H1 (cell line): ENCODE measurements around the gene DEDD2. TPM values are rescaled to one million over a fixed set of nuclear protein-coding genes. Genes with fewer than 3 reads are reported as not detected.

ENCODE experiments used
- CTCF ChIA-PET: fragments of 300-600 bp; sonication (Branson Sonifier 250); formaldehyde crosslinking; loops from one replicate; lab custom pipeline; 2021; ENCODE audit not compliant: partially characterized antibody; lab: Charles Lee
- POLR2A ChIA-PET: fragments of 300-600 bp; sonication (Branson Sonifier 250); formaldehyde crosslinking; loops from one replicate; lab custom pipeline; 2021; ENCODE audit warnings: inconsistent platforms; ENCODE audit not compliant: partially characterized antibody; lab: Charles Lee
- DNase-seq, 2 experiments: peaks; one replicate each; pipeline versions ENCODE4 v3.0.0 to v3.0.0-alpha.2; 2010 to 2022; ENCODE audit warnings: low spot score in 2 of 2, low read depth in 1 of 2, mixed read lengths in 1 of 2
- FAIRE-seq: peaks from 2 replicates; lab custom pipeline; 2011; peaks lifted over from hg19 to GRCh38; lab: Jason Lieb, UNC
- H2AFZ ChIP-seq: 2 replicates; pipeline ENCODE4 v1.8.1; 2012; ENCODE audit warnings: low read length, inconsistent platforms
- H2AK5ac ChIP-seq: 2 replicates; pipeline ENCODE4 v1.6.1; 2013; ENCODE audit warnings: low read depth, low read length
- H2BK120ac ChIP-seq: replicated peaks from 2 replicates; pipeline ENCODE3; 2013; ENCODE audit warnings: low read depth, low read length, inconsistent platforms
- H2BK12ac ChIP-seq: 2 replicates; pipeline ENCODE4 v1.6.1; 2013; ENCODE audit warnings: low read depth, low read length
- H2BK15ac ChIP-seq: 2 replicates; pipeline ENCODE4 v1.6.1; 2013; ENCODE audit warnings: low read length
- H2BK20ac ChIP-seq: 2 replicates; pipeline ENCODE4 v1.6.1; 2013; ENCODE audit warnings: low read length
- H2BK5ac ChIP-seq: 2 replicates; pipeline ENCODE4 v1.6.1; 2013; ENCODE audit warnings: low read depth, low read length
- H3K14ac ChIP-seq: 2 replicates; pipeline ENCODE4 v1.6.1; 2013; ENCODE audit warnings: inconsistent platforms; ENCODE audit not compliant: insufficient read length
- H3K18ac ChIP-seq: 2 replicates; pipeline ENCODE4 v1.6.1; 2013; ENCODE audit warnings: low read length; ENCODE audit errors: extremely low read depth
- H3K23ac ChIP-seq: 2 replicates; pipeline ENCODE4 v1.6.1; 2013; ENCODE audit warnings: inconsistent platforms; ENCODE audit not compliant: insufficient read length
- H3K23me2 ChIP-seq: 2 replicates; pipeline ENCODE4 v1.6.1; 2013; ENCODE audit warnings: low read depth, low read length
- H3K27ac ChIP-seq: 2 replicates; pipeline ENCODE4 v1.6.1; 2011; ENCODE audit warnings: low read depth, low read length, inconsistent platforms
- H3K27me3 ChIP-seq, 4 experiments: replicated peaks in 1 of 4; 1 replicate in 1 of 4; 2 replicates in 3 of 4; pipeline versions ENCODE4 v1.6.1 to v1.8.1; 2011 to 2013; ENCODE audit warnings: low read length in 3 of 4, mild to moderate bottlenecking in 3 of 4, inconsistent platforms in 2 of 4, mixed read lengths in 2 of 4, moderate library complexity in 1 of 4; ENCODE audit not compliant: control insufficient read depth in 3 of 4, insufficient read depth in 3 of 4; ENCODE audit errors: extremely low read depth in 1 of 4
- H3K36me3 ChIP-seq, 4 experiments: 2 replicates each; pipeline versions ENCODE4 v1.6.1 to v1.8.1; 2011 to 2013; ENCODE audit warnings: mild to moderate bottlenecking in 4 of 4, low read length in 3 of 4, moderate library complexity in 2 of 4, control low read depth in 1 of 4, inconsistent platforms in 1 of 4; ENCODE audit not compliant: insufficient read depth in 4 of 4, control insufficient read depth in 2 of 4
- H3K4ac ChIP-seq: replicated peaks from 2 replicates; pipeline ENCODE3; 2013; ENCODE audit warnings: low read length, low read depth, mixed read lengths, inconsistent platforms; ENCODE audit not compliant: insufficient read length
- H3K4me1 ChIP-seq, 4 experiments: replicated peaks in 1 of 4; 1 replicate in 1 of 4; 2 replicates in 3 of 4; pipeline versions ENCODE4 v1.6.1 to v1.8.1; 2011 to 2013; ENCODE audit warnings: low read length in 3 of 4, inconsistent platforms in 2 of 4, mixed read lengths in 1 of 4; ENCODE audit not compliant: insufficient read depth in 4 of 4, control insufficient read depth in 3 of 4
- H3K4me2 ChIP-seq, 2 experiments: 2 replicates each; pipeline versions ENCODE4 v1.6.1 to v1.8.1; 2011 to 2013; ENCODE audit warnings: low read depth in 2 of 2, low read length in 2 of 2, control low read depth in 1 of 2, inconsistent platforms in 1 of 2, mild to moderate bottlenecking in 1 of 2; ENCODE audit not compliant: insufficient read depth in 1 of 2
- H3K4me3 ChIP-seq, 4 experiments: fragments of 200-600, 300-600 bp in 1 of 4; sonication (generic), shearing (Covaris generic), sonication (Bioruptor Twin) in 1 of 4; 2 replicates each; pipeline versions ENCODE4 v1.5.1 to v1.8.1; 2011 to 2016; ENCODE audit warnings: low read length in 4 of 4, low read depth in 3 of 4, control low read depth in 2 of 4, inconsistent platforms in 2 of 4, mild to moderate bottlenecking in 2 of 4, mixed read lengths in 1 of 4, moderate library complexity in 1 of 4; ENCODE audit not compliant: insufficient read depth in 2 of 4; ENCODE audit errors: extremely low read depth in 1 of 4
- H3K56ac ChIP-seq: replicated peaks from 2 replicates; pipeline ENCODE3; 2013; ENCODE audit warnings: low read depth, mild to moderate bottlenecking, mixed read lengths, low read length, inconsistent platforms; ENCODE audit not compliant: insufficient read length
- H3K79me1 ChIP-seq: 2 replicates; pipeline ENCODE4 v1.6.1; 2013; ENCODE audit warnings: low read depth, low read length, control low read depth
- H3K79me2 ChIP-seq, 2 experiments: 2 replicates each; pipeline versions ENCODE4 v1.6.1 to v1.8.1; 2012 to 2013; ENCODE audit warnings: low read length in 2 of 2, mild to moderate bottlenecking in 2 of 2, inconsistent platforms in 1 of 2; ENCODE audit not compliant: insufficient read depth in 2 of 2, control insufficient read depth in 1 of 2
- H3K9ac ChIP-seq, 4 experiments: replicated peaks in 1 of 4; 1 replicate in 1 of 4; 2 replicates in 3 of 4; pipeline versions ENCODE4 v1.6.1 to v1.8.1; 2011 to 2013; ENCODE audit warnings: low read depth in 3 of 4, low read length in 3 of 4, control low read depth in 2 of 4, mild to moderate bottlenecking in 2 of 4, moderate library complexity in 2 of 4, inconsistent platforms in 1 of 4; ENCODE audit errors: extremely low read depth in 1 of 4
- H3K9me3 ChIP-seq, 2 experiments: 2 replicates each; pipeline versions ENCODE4 v1.6.1 to v1.8.1; 2012 to 2013; ENCODE audit warnings: mild to moderate bottlenecking in 2 of 2, moderate library complexity in 2 of 2, control low read depth in 1 of 2, inconsistent platforms in 1 of 2, low read depth in 1 of 2, low read length in 1 of 2, mixed read lengths in 1 of 2; ENCODE audit not compliant: insufficient read depth in 2 of 2
- H4K20me1 ChIP-seq, 2 experiments: replicated peaks in 1 of 2; 2 replicates each; pipeline versions ENCODE3 to v1.8.1; 2011 to 2013; ENCODE audit warnings: inconsistent platforms in 2 of 2, low read length in 2 of 2, mild to moderate bottlenecking in 1 of 2; ENCODE audit not compliant: insufficient read depth in 2 of 2, control insufficient read depth in 1 of 2
- H4K5ac ChIP-seq: 2 replicates; pipeline ENCODE4 v1.6.1; 2013; ENCODE audit warnings: low read length, low read depth, mixed read lengths, inconsistent platforms; ENCODE audit not compliant: insufficient read length
- H4K8ac ChIP-seq: 2 replicates; pipeline ENCODE4 v1.8.0; 2013; ENCODE audit warnings: mild to moderate bottlenecking, moderate library complexity, low read length, inconsistent platforms; ENCODE audit not compliant: insufficient read depth; ENCODE audit errors: extremely low read depth
- H4K91ac ChIP-seq: replicated peaks from 2 replicates; pipeline ENCODE3; 2013; ENCODE audit warnings: low read length, mixed read lengths, inconsistent platforms; ENCODE audit not compliant: insufficient read length
- CBX5 ChIP-seq: fragments of 300-800, 300-1000 bp; sonication (generic); IDR thresholded peaks from 2 replicates; pipeline ENCODE4 v1.7.1; 2016; ENCODE audit warnings: antibody characterized with exemption, low read length, low read depth
- CHD1 ChIP-seq: IDR thresholded peaks from 2 replicates; pipeline ENCODE4 v1.6.1; 2012; ENCODE audit warnings: low read depth, low read length, improper control_type of control experiment
- CREB1 ChIP-seq: IDR thresholded peaks from 2 replicates; pipeline ENCODE4 v1.6.1; 2012; ENCODE audit warnings: inconsistent platforms
- EGR1 ChIP-seq: IDR thresholded peaks from 2 replicates; pipeline ENCODE4 v1.6.1; 2011; ENCODE audit warnings: low read depth, low read length, borderline replicate concordance
- HDAC2 ChIP-seq, 2 experiments: fragments of 300-600 bp in 1 of 2; sonication (generic) in 1 of 2; IDR thresholded peaks; 2 replicates each; pipeline ENCODE4 v1.6.1; 2011 to 2012; ENCODE audit warnings: low read depth in 2 of 2, low read length in 2 of 2, mild to moderate bottlenecking in 2 of 2, moderate library complexity in 2 of 2, borderline replicate concordance in 1 of 2, inconsistent platforms in 1 of 2
- HDAC6 ChIP-seq: IDR thresholded peaks from one replicate; pipeline ENCODE4 v1.7.1; 2012; ENCODE audit warnings: low read depth, mild to moderate bottlenecking, inconsistent platforms, low read length, moderate library complexity
- JUN ChIP-seq: IDR thresholded peaks from 2 replicates; pipeline ENCODE4 v1.6.1; 2011; ENCODE audit warnings: low read depth, mild to moderate bottlenecking, improper control_type of control experiment, low read length
- NANOG ChIP-seq: IDR thresholded peaks from 2 replicates; pipeline ENCODE4 v1.6.1; 2011; ENCODE audit warnings: low read length, low read depth, mild to moderate bottlenecking, inconsistent platforms; ENCODE audit not compliant: insufficient read depth, poor library complexity, severe bottlenecking
- RNF2 ChIP-seq: fragments of 200-900, 300-1000 bp; sonication (generic); IDR thresholded peaks from 2 replicates; pipeline ENCODE4 v1.7.1; 2016; ENCODE audit warnings: borderline replicate concordance, low read depth, mild to moderate bottlenecking, antibody characterized with exemption, low read length; ENCODE audit not compliant: poor library complexity, severe bottlenecking; ENCODE audit errors: missing control alignments
- RXRA ChIP-seq: IDR thresholded peaks from 2 replicates; pipeline ENCODE4 v1.6.1; 2011; ENCODE audit warnings: low read depth, mild to moderate bottlenecking, low read length, moderate library complexity; ENCODE audit not compliant: insufficient read depth
- SP4 ChIP-seq: IDR thresholded peaks from 2 replicates; pipeline ENCODE4 v1.6.1; 2012; ENCODE audit warnings: low read length, inconsistent platforms
- WGBS, 2 experiments: shearing (Covaris generic) in 1 of 2; methylation state at CpG; one replicate each; pipeline versions ENCODE4 v1.1.6 to v1.1.7; 2013 to 2015; ENCODE audit warnings: low lambda C conversion rate in 2 of 2, mixed read lengths in 2 of 2, inconsistent platforms in 1 of 2, low coverage in 1 of 2, missing lambda C conversion rate in 1 of 2; ENCODE audit not compliant: insufficient replicate concordance in 2 of 2, insufficient coverage in 1 of 2, insufficient read length in 1 of 2; ENCODE audit errors: extremely low coverage in 1 of 2, missing lambda C conversion rate in 1 of 2; 5-methylcytosine and 5-hydroxymethylcytosine counted together
- polyA plus RNA-seq, 7 experiments: library from polyadenylated mRNA; depleted of rRNA in 3 of 7; stranded (reverse) in 5 of 7; unstranded in 2 of 7; fragments of >200 nt in 5 of 7; fragments of 200-250 nt in 2 of 7; gene quantifications; 1 replicate in 5 of 7; 2 replicates in 1 of 7; 4 replicates in 1 of 7; pipeline versions ENCODE4 v1.2.1 to v1.2.3, GENCODE V29; 2011 to 2013; ENCODE audit warnings: missing spikeins in 2 of 7, mixed read lengths in 2 of 7
- total RNA-seq: library from RNA; stranded (reverse); fragmentation: NEBNext Ultra II Directional; extraction: Animal tissue kit (Norgen Biotek cat#: 25700); gene quantifications from 2 replicates; pipeline ENCODE4 v1.2.1, GENCODE V29; 2021
- TF ChIP-seq, protein P1 (sequence below): IDR thresholded peaks from 2 replicates; pipeline ENCODE4 v1.6.1; 2012; ENCODE audit warnings: low read length, inconsistent platforms

DEDD2 gene
- total and polyA plus RNA-seq, 2 of the 8 experiments (the other 6 are each of a cell fraction or from before 2014, with no cell fraction given), result 37.8 to 65.0 TPM

DNA sequence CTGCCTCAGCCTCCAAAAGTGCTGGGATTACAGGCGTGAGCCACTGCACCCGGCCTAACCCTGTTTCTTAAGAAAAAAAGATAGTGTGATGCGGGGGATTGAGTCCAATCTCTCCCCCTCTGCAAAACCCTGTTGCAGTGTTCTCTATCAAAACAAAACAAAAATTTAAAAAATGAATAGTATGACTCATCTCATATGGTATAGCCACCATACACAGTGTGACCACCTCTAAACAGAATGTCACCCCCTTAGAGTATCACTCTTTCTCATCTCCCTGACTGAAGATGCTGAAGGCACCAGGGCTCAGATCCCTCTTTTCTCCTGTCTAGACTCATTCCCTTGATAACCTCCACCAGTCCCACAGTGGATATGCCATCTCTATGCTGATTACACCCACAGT, 44.3 kb upstream of the DEDD2 start:
- no peak overlapping the region for H2BK12ac ChIP-seq
- H3K23ac ChIP-seq, result no peak overlapping the region
- no peak overlapping the region for H4K8ac ChIP-seq
- no peaks in the 10 kb centered on the region for H3K36me3 ChIP-seq
- no peaks in the 10 kb centered on the region for H3K23me2 ChIP-seq
- no peak overlapping the region for H2BK15ac ChIP-seq
- H2BK5ac ChIP-seq, result no peak overlapping the region
- FAIRE-seq, result no peak
- no peak for DNase-seq
- POLR2A ChIA-PET, result interaction anchor here (1.3 kb wide), 1 partner anchor 15 kb away, joined by 3 read pairs; no protein-coding TSS in a partner anchor
- TF ChIP-seq SP4, result no peak
- no peak for TF ChIP-seq HDAC6
- no peak for TF ChIP-seq RXRA
- TF ChIP-seq HDAC2 (IDR thresholded peaks at IDR 0.05; ENCODE audit: borderline replicate concordance in 1 of 2, low read depth in 2 of 2, low read length in 2 of 2), result no peak
- TF ChIP-seq CHD1, result no peak
- no peak for TF ChIP-seq JUN
- TF ChIP-seq NANOG, result no peak
- no peak for TF ChIP-seq CBX5
- TF ChIP-seq RNF2, result no peak
- TF ChIP-seq, protein P1, sequence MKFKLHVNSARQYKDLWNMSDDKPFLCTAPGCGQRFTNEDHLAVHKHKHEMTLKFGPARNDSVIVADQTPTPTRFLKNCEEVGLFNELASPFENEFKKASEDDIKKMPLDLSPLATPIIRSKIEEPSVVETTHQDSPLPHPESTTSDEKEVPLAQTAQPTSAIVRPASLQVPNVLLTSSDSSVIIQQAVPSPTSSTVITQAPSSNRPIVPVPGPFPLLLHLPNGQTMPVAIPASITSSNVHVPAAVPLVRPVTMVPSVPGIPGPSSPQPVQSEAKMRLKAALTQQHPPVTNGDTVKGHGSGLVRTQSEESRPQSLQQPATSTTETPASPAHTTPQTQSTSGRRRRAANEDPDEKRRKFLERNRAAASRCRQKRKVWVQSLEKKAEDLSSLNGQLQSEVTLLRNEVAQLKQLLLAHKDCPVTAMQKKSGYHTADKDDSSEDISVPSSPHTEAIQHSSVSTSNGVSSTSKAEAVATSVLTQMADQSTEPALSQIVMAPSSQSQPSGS, result no peak
- no peak for TF ChIP-seq CREB1
- TF ChIP-seq EGR1, result no peak
- TF ChIP-seq, all 59 proteins: peak for 0
- peaks cover 0 to 2% (median 0%) of the 10 kb centered on the region in 4 experiments; a peak in 1 of 7 replicates for H3K27me3 ChIP-seq
- no peaks in the 10 kb centered on the region for H3K79me2 ChIP-seq
- H4K20me1 ChIP-seq, result no peaks in the 10 kb centered on the region
- no peak overlapping the region for H3K27ac ChIP-seq
- no peak overlapping the region for H3K4ac ChIP-seq
- H3K79me1 ChIP-seq, result no peaks in the 10 kb centered on the region
- no peak overlapping the region for H2AFZ ChIP-seq
- H4K5ac ChIP-seq, result no peak overlapping the region
- H3K4me3 ChIP-seq, result no peak overlapping the region
- H3K9ac ChIP-seq, result no peak overlapping the region
- no peak overlapping the region for H3K4me2 ChIP-seq
- 100% methylated on average over 3 of the region's 3 CpGs; no CpG with 5 or more reads in 1 of the 2 experiments for WGBS, 2 experiments
- no peaks in the 10 kb centered on the region for H3K9me3 ChIP-seq
- H3K18ac ChIP-seq, result no peak overlapping the region
- no peak overlapping the region for H2BK120ac ChIP-seq
- no peak overlapping the region for H3K14ac ChIP-seq
- CTCF ChIA-PET, result interaction anchor here (1.4 to 9.1 kb wide), 3 partner anchors 15 to 33 kb away, joined by 8 to 75 read pairs (median 55); no protein-coding TSS in a partner anchor
- no peak overlapping the region for H4K91ac ChIP-seq
- H2BK20ac ChIP-seq, result no peak overlapping the region
- H2AK5ac ChIP-seq, result no peak overlapping the region; the same call in 1 of the 2 replicates
- no peak overlapping the region for H3K56ac ChIP-seq
- no peaks in the 10 kb centered on the region for H3K4me1 ChIP-seq
